Adrenal gland (tissue), 12 donors: ENCODE measurements around the gene NR6A1. TPM values are rescaled to one million over a fixed set of nuclear protein-coding genes. Genes with fewer than 3 reads are reported as not detected.

ENCODE experiments used
- DNase-seq, 7 donors: peaks; one replicate each; pipeline ENCODE4 v3.0.0-alpha.2; 2019 to 2020
- H3K27ac ChIP-seq, 5 donors: fragments of 200-600 bp; sonication (generic) in 4 of 5; 1 replicate in 3 of 5; 2 replicates in 2 of 5; pipeline versions ENCODE4 v1.5.1 to v1.8.0; 2016 to 2020; ENCODE audit warnings: mild to moderate bottlenecking in 1 of 5
- H3K27me3 ChIP-seq: fragments of 200-600 bp; 2 replicates; pipeline ENCODE4 v1.8.0; 2021
- H3K36me3 ChIP-seq, 2 donors: fragments of 200-600 bp; replicated peaks in 1 of 2; 1 replicate in 1 of 2; 2 replicates in 1 of 2; pipeline versions ENCODE4 v1.5.1 to v1.8.0; 2018 to 2022
- H3K4me1 ChIP-seq, 2 donors: fragments of 200-600 bp; replicated peaks in 1 of 2; 1 replicate in 1 of 2; 2 replicates in 1 of 2; pipeline versions ENCODE4 v1.5.1 to v1.8.0; 2018 to 2021
- H3K4me3 ChIP-seq, 4 donors: fragments of 200-600 bp; sonication (generic) in 3 of 4; one replicate each; pipeline ENCODE4 v1.5.1; 2016 to 2018
- H3K9me3 ChIP-seq, 3 donors: fragments of 200-600 bp; sonication (generic) in 1 of 3; replicated peaks in 1 of 3; 1 replicate in 2 of 3; 2 replicates in 1 of 3; pipeline versions ENCODE4 v1.5.1 to v1.8.0; 2016 to 2021
- CTCF ChIP-seq, 6 experiments: fragments of 450-650 bp in 4 of 6; fragments of 200-600 bp in 2 of 6; sonication (generic) in 1 of 6; IDR thresholded peaks; 1 replicate in 5 of 6; 2 replicates in 1 of 6; pipeline versions ENCODE4 v1.5.1 to v1.8.0; 2016 to 2021; ENCODE audit warnings: antibody characterized with exemption in 6 of 6, mild to moderate bottlenecking in 2 of 6, moderate library complexity in 1 of 6
- POLR2A ChIP-seq, 2 donors: fragments of 450-650 bp; IDR thresholded peaks; one replicate each; pipeline ENCODE4 v1.6.1; 2017; ENCODE audit warnings: antibody characterized with exemption in 2 of 2, mild to moderate bottlenecking in 2 of 2, moderate library complexity in 1 of 2
- WGBS, 4 donors: extraction: QIAGEN DNeasy Blood & Tissue Kit in 2 of 4; methylation state at CpG; one replicate each; pipeline versions ENCODE4 v1.1.5 to v1.1.7; 2013 to 2017; 5-methylcytosine and 5-hydroxymethylcytosine counted together
- intact Hi-C, 2 donors: fragments of 100-400 bp; cut with DNase I; formaldehyde crosslinking; loops; one replicate each; pipeline versions ENCODE4 v1.14.1 to v1.15.0; 2022 to 2023
- polyA plus RNA-seq, 3 donors: library from polyadenylated mRNA; stranded (reverse); fragments of 200-250 nt in 2 of 3; fragments of 350-450 nt in 1 of 3; fragmentation: Illumina TruSeq in 1 of 3; extraction: RNeasy Lipid Tissue Mini Kit (QIAGEN cat#74804) in 1 of 3; gene quantifications; one replicate each; pipeline ENCODE4 v1.2.3, GENCODE V29; 2013 to 2014
- total RNA-seq, 9 donors: library from RNA; depleted of rRNA in 4 of 9; stranded (reverse); fragments of >200 nt in 4 of 9; fragments of 120-200 nt in 1 of 9; fragmentation: NEBNext Ultra II Directional in 1 of 9; extraction: Animal tissue kit (Norgen Biotek cat#: 25700) in 1 of 9; gene quantifications; one replicate each; pipeline versions ENCODE4 v1.1.0 to v1.2.4, GENCODE V29; 2013 to 2023
- donor health status: healthy with polysubstance abuse.
- donor health status: Bipolar disorder and iron deficiency.
- donor health status: DM: yes; HTN: yes; CAD: no.
- donor health status: DM: no; HTN: no; CAD: no.
- donor health status: DM: no; HTN: no; CAD: no.
- donor health status: DM: yes; HTN: yes; CAD: no.

NR6A1 gene
- total and polyA plus RNA-seq, 12 donors: 0.46 to 9.8 (median 1.5) TPM

GRCh38 chr9:124814164-124814535, 43.0 kb upstream of the NR6A1 start:
- H3K4me3 ChIP-seq: no peak overlapping the region
- intact Hi-C loops: no loop called here
- no peak overlapping the region for H3K27ac ChIP-seq
- no peaks in the 10 kb centered on the region for H3K36me3 ChIP-seq
- 84 to 93% (median 88%) methylated on average over 4 to 5 of the region's 5 CpGs for WGBS, 4 donors
- DNase-seq: no peak
- H3K9me3 ChIP-seq: no peaks in the 10 kb centered on the region
- H3K4me1 ChIP-seq: no peaks in the 10 kb centered on the region
- TF ChIP-seq POLR2A (IDR thresholded peaks at IDR 0.05): no peak
- TF ChIP-seq CTCF (IDR thresholded peaks at IDR 0.05): no peak
- H3K27me3 ChIP-seq: no peaks in the 10 kb centered on the region

DNA sequence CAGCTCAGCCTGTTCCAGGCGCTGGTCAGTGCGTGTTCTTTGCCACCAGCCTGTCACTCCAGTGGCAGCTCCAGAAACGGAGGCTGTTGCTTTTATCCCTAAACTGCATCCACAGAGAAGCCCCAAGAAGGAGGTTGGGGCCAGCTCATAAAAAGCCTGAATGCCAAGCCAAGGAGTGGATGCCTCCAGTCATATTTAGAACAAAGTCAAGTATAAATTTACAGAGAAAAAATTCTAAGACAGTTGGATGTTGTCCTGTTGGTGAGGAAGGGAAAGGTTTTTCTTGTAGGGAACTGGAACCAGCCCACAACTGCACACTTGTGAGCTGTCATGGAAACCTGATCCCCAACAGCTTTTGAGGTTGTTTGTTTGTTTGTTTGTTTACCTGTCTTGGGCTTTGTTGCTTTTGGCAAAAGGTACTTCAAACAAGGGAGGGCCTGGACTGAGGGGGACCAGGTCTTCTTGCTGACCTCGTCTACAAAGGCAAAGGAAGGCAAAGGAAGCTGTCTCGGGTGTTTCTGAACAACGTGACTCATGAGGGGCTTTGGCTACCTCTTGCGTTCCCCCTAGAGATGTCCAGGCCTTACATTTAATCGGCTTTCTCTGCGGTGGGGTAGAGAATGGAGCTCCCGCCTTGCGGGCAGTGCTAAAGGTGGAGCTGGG, 42.5 kb upstream of the NR6A1 start:
- H3K27me3 ChIP-seq: no peaks in the 10 kb centered on the region
- H3K9me3 ChIP-seq: no peaks in the 10 kb centered on the region
- 82 to 84% (median 83%) methylated on average over 8 to 11 of the region's 11 CpGs for WGBS, 4 donors
- TF ChIP-seq CTCF (IDR thresholded peaks at IDR 0.05) (no peak), POLR2A (IDR thresholded peaks at IDR 0.05) (no peak)
- no peaks in the 10 kb centered on the region for H3K4me1 ChIP-seq
- no peak for DNase-seq
- intact Hi-C loops: no loop called here
- H3K36me3 ChIP-seq: no peaks in the 10 kb centered on the region
- H3K27ac ChIP-seq: no peak overlapping the region
- H3K4me3 ChIP-seq: no peak overlapping the region

DNA sequence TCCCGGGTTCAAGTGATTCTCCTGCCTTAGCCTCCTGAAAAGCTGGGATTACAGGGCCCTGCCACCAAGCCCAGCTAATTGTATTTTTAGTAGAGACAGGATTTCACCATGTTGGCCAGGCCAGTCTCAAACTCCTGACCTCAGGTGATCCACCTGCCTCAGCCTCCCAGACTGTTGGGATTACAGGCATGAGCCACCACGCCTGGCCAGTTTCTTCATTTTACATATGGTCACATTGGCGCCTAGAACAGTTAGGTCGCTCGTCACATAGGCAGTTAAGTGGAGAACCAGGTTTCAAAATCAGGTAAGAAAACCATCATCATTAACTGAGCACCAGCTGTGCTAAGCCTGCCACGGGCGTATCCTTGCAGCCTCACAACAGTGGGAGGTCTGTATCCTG, 41.9 kb upstream of the NR6A1 start:
- 86 to 94% (median 91%) methylated on average over 7 of the region's 7 CpGs for WGBS, 4 donors
- H3K4me1 ChIP-seq: no peaks in the 10 kb centered on the region
- intact Hi-C loops: no loop called here
- H3K4me3 ChIP-seq: no peak overlapping the region
- no peaks in the 10 kb centered on the region for H3K36me3 ChIP-seq
- H3K9me3 ChIP-seq: no peaks in the 10 kb centered on the region
- no peaks in the 10 kb centered on the region for H3K27me3 ChIP-seq
- DNase-seq: no peak
- TF ChIP-seq POLR2A (IDR thresholded peaks at IDR 0.05) (no peak), CTCF (IDR thresholded peaks at IDR 0.05) (no peak)
- no peak overlapping the region for H3K27ac ChIP-seq

DNA sequence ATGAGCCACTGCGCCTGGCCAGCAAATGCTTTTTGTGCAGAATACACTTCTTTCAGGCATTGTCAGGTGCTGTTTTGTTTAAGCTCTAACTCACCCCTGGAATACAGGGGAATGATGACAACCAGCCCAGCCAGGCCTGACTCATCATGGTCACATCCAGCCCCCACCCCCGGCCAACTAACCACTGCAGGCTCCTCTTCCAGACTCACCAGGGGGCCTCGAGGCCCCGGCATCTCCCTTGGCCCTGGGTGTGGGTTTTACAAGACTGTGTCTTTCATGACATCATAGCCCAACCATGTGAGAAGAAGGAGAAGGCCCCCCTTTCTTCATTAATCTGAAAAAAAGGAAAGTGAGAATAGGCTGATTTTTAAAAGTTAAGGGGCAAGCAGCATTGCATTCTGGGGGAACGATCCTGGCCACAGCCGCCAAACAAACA, 41.3 kb upstream of the NR6A1 start:
- TF ChIP-seq POLR2A (IDR thresholded peaks at IDR 0.05): no peak
- TF ChIP-seq CTCF (IDR thresholded peaks at IDR 0.05): no peak
- intact Hi-C loops: no loop called here
- DNase-seq: no peak

More for the DNA sequence above, 41.3 kb upstream of the NR6A1 start:
- Histone ChIP-seq H3K9me3 (no peaks in the 10 kb centered on the region), H3K4me3 (no peak overlapping the region), H3K27me3 (no peaks in the 10 kb centered on the region), H3K27ac (peak overlapping the region in 1 of 5 donors; percentile 52), H3K4me1 (no peaks in the 10 kb centered on the region), H3K36me3 (no peaks in the 10 kb centered on the region)
- WGBS, 4 donors: 66 to 77% (median 71%) methylated on average over 6 of the region's 6 CpGs
